Measurements from ENCODE around the gene CYBA. TPM values are rescaled to one million over a fixed set of nuclear protein-coding genes. Genes with fewer than 3 reads are reported as not detected.

Gene CYBA
- total and polyA plus RNA-seq, 2 of the 4 experiments (the other 2 are of a cell fraction) = 65.6 to 169 TPM

- TF ChIP-seq FOS (IDR thresholded peaks at IDR 0.05; ENCODE audit: low read depth, low read length) (no peak), RFX5 (IDR thresholded peaks at IDR 0.05; ENCODE audit: low read depth, low read length) (no peak), RAD21 (IDR thresholded peaks at IDR 0.05; ENCODE audit: low read length) (no peak), POLR2A (IDR thresholded peaks at IDR 0.05; ENCODE audit: low read depth, low read length) (no peak), RCOR1 (IDR thresholded peaks at IDR 0.05; ENCODE audit: insufficient replicate concordance, low read length) (no peak), SMC3 (IDR thresholded peaks at IDR 0.05; ENCODE audit: low read depth, low read length) (no peak), MAFK (IDR thresholded peaks at IDR 0.05; ENCODE audit: low read depth, low read length) (no peak)
- TF ChIP-seq, protein P1, sequence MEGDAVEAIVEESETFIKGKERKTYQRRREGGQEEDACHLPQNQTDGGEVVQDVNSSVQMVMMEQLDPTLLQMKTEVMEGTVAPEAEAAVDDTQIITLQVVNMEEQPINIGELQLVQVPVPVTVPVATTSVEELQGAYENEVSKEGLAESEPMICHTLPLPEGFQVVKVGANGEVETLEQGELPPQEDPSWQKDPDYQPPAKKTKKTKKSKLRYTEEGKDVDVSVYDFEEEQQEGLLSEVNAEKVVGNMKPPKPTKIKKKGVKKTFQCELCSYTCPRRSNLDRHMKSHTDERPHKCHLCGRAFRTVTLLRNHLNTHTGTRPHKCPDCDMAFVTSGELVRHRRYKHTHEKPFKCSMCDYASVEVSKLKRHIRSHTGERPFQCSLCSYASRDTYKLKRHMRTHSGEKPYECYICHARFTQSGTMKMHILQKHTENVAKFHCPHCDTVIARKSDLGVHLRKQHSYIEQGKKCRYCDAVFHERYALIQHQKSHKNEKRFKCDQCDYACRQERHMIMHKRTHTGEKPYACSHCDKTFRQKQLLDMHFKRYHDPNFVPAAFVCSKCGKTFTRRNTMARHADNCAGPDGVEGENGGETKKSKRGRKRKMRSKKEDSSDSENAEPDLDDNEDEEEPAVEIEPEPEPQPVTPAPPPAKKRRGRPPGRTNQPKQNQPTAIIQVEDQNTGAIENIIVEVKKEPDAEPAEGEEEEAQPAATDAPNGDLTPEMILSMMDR (conservative IDR thresholded peaks at IDR 0.05; ENCODE audit: low read depth, low read length) = no peak
- TF ChIP-seq, protein P2, sequence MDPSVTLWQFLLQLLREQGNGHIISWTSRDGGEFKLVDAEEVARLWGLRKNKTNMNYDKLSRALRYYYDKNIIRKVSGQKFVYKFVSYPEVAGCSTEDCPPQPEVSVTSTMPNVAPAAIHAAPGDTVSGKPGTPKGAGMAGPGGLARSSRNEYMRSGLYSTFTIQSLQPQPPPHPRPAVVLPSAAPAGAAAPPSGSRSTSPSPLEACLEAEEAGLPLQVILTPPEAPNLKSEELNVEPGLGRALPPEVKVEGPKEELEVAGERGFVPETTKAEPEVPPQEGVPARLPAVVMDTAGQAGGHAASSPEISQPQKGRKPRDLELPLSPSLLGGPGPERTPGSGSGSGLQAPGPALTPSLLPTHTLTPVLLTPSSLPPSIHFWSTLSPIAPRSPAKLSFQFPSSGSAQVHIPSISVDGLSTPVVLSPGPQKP (IDR thresholded peaks at IDR 0.05; ENCODE audit: borderline replicate concordance, low read depth, low read length) = no peak
- no peak overlapping the region for H2BK15ac ChIP-seq (ENCODE audit: low read depth, low read length)
- ChIA-PET POLR2A (ENCODE audit: unreplicated experiment) (no interaction called here), CTCF (interaction anchor here (0.6 kb wide), 1 partner anchor 214 kb away, joined by 3 read pairs; no protein-coding TSS in a partner anchor)
- dilution Hi-C loops (cut with HindIII; ENCODE audit: low sequenced_read_pairs, unreplicated experiment) = no loop called here
- H2AK5ac ChIP-seq (ENCODE audit: low read depth, low read length) = no peak overlapping the region
- H3K4me2 ChIP-seq (ENCODE audit: low read depth, low read length) = no peak overlapping the region
- BruUV-seq (replicated peaks) = no TSS peak
- H2AFZ ChIP-seq (replicated peaks; ENCODE audit: low read length, poor library complexity) = no peak overlapping the region
- H3K4me3 ChIP-seq (ENCODE audit: insufficient read depth, low read depth, low read length) = no peak overlapping the region
- no peak overlapping the region for H3K18ac ChIP-seq (ENCODE audit: low read depth, low read length)
- H3K9me3 ChIP-seq (ENCODE audit: control insufficient read depth, insufficient read depth, low read length) = no peaks in the 10 kb centered on the region
- no peak overlapping the region for H2BK5ac ChIP-seq (ENCODE audit: low read depth, low read length, poor library complexity, severe bottlenecking)
- intact Hi-C loops (cut with micrococcal nuclease) = no loop called here
- in situ Hi-C loops (cut with MboI; ENCODE audit: low sequenced_read_pairs) = no loop called here
- H3K9ac ChIP-seq (ENCODE audit: low read depth, low read length) = no peak overlapping the region
- ATAC-seq (ENCODE audit: low read depth) (no peak), DNase-seq (no peak)
- no peak overlapping the region for H2AK9ac ChIP-seq (replicated peaks; ENCODE audit: low read depth, low read length, poor library complexity)
- 0 out of 2 replicates have a peak, but pooled peaks cover 9% of the 10 kb centered on the region for H4K20me1 ChIP-seq (ENCODE audit: insufficient read depth, low read length)
- H3K56ac ChIP-seq (ENCODE audit: extremely low read depth, insufficient read depth, low read length) = no peak overlapping the region
- H2BK120ac ChIP-seq (ENCODE audit: low read depth, low read length) = no peak overlapping the region
- no peak overlapping the region for H4K8ac ChIP-seq (ENCODE audit: low read depth in 2 of 2, low read length in 2 of 2)
- H4K91ac ChIP-seq (ENCODE audit: insufficient read depth, low read depth, low read length) = no peak overlapping the region
- no peaks in the 10 kb centered on the region; the same call in 1 of the 2 replicates for H3K27me3 ChIP-seq (ENCODE audit: control insufficient read depth, insufficient read depth, low read length)
- H3K23ac ChIP-seq (ENCODE audit: low read depth, low read length) = no peak overlapping the region
- no peak overlapping the region for H4K5ac ChIP-seq (ENCODE audit: low read depth, low read length)
- H3K4me1 ChIP-seq (ENCODE audit: control insufficient read depth, insufficient read depth, low read length) = no peaks in the 10 kb centered on the region
- peaks cover 7% of the 10 kb centered on the region; the same call in 1 of the 2 replicates for H3K36me3 ChIP-seq (ENCODE audit: control insufficient read depth, insufficient read depth, low read length)
- H3K9me1 ChIP-seq (ENCODE audit: insufficient read depth, low read length) = no peaks in the 10 kb centered on the region
- H3K27ac ChIP-seq (ENCODE audit: insufficient read depth, low read length) = no peak overlapping the region
- no peak overlapping the region for H3K14ac ChIP-seq (replicated peaks; ENCODE audit: low read depth, low read length)
- no peak overlapping the region for H3K4ac ChIP-seq (ENCODE audit: low read depth, low read length)
- no peak overlapping the region for H2BK20ac ChIP-seq (ENCODE audit: low read depth, low read length)
- WGBS, 2 experiments (ENCODE audit: extremely low coverage in 2 of 2, insufficient read length in 1 of 2) = 92% methylated on average over 7 of the region's 13 CpGs; no CpG with 5 or more reads in 1 of the 2 experiments
- H3K79me1 ChIP-seq (ENCODE audit: low read depth in 1 of 2, low read length in 2 of 2) = no peaks in the 10 kb centered on the region
Measured at GRCh38 chr16:88677721-88678120, 26.9 kb upstream of the CYBA start.

Data from IMR-90 (cell line).